Epithelial cell of proximal tubule (primary cell): Measurements from ENCODE around the gene LIN28A. TPM values are rescaled to one million over a fixed set of nuclear protein-coding genes. Genes with fewer than 3 reads are reported as not detected.

ENCODE experiments used
- DNase-seq: peaks from one replicate; pipeline ENCODE4 v3.0.0-alpha.2; 2011; ENCODE audit warnings: low read depth
- H3K4me3 ChIP-seq: 2 replicates; pipeline ENCODE4 v1.5.1; 2011; ENCODE audit warnings: low read depth, mild to moderate bottlenecking, low read length
- CTCF ChIP-seq: conservative IDR thresholded peaks from 2 replicates; pipeline ENCODE4 v1.5.1; 2012; ENCODE audit warnings: low read depth, mild to moderate bottlenecking, low read length
- total RNA-seq: library from RNA; depleted of rRNA; stranded (reverse); fragments of >200 nt; gene quantifications from 2 replicates; pipeline ENCODE4 v1.2.3, GENCODE V29; 2015

Gene LIN28A
- total RNA-seq, 1 donor from 2014 or later: not detected

DNA sequence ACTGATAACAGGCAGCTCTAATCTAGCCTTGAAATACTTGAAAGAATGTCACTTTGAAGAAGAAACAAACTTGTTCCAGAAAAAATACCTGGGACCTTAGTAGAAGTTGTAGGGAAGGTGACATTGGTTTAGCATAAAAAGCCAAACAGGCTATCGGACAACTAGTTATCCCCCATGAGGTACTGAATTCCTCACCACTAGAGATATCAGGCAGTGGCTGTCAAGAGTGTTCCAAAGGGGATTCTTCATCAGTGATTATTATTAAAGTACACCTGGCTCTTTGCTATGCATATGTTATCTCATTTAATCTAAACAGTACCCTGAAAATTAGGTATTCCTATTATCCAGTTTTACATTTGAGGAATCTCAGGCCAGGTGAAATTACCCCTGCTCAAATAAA is 48.5 kb downstream of the LIN28A start:
- TF ChIP-seq CTCF: no peak
- no peak for DNase-seq
- H3K4me3 ChIP-seq: no peak overlapping the region

- no peak overlapping the region for H3K4me3 ChIP-seq
- DNase-seq: no peak
- TF ChIP-seq CTCF: no peak
These were observed 49.0 kb downstream of the LIN28A start for GRCh38 chr1:26459573-26460031.

DNA sequence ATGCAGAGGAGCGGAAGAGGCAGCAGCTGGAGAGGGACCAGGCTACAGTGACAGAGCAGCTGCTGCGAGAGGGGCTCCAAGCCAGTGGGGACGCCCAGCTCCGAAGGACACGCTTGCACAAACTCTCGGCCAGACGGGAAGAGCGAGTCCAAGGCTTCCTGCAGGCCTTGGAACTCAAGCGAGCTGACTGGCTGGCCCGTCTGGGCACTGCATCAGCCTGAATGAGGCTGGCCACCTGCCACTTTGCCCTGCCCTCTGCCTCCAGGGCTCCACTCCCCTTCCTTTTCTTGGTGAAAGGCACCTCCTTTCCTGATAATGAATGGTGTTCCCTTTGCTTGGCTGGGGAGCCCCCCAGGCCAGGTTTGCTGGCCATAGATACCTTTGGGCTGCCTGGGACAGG is 58.3 kb downstream of the LIN28A start:
- H3K4me3 ChIP-seq: no peak overlapping the region
- no peak for TF ChIP-seq CTCF
- no peak for DNase-seq

- no peak for DNase-seq
- TF ChIP-seq CTCF: no peak
- H3K4me3 ChIP-seq: no peak overlapping the region
These were observed 58.9 kb downstream of the LIN28A start for GRCh38 chr1:26469558-26469957.

- peak overlapping the region; percentile 73 for H3K4me3 ChIP-seq
- TF ChIP-seq CTCF: no peak
- DNase-seq: no peak
These were observed 60.4 kb downstream of the LIN28A start for GRCh38 chr1:26470878-26471497.

DNA sequence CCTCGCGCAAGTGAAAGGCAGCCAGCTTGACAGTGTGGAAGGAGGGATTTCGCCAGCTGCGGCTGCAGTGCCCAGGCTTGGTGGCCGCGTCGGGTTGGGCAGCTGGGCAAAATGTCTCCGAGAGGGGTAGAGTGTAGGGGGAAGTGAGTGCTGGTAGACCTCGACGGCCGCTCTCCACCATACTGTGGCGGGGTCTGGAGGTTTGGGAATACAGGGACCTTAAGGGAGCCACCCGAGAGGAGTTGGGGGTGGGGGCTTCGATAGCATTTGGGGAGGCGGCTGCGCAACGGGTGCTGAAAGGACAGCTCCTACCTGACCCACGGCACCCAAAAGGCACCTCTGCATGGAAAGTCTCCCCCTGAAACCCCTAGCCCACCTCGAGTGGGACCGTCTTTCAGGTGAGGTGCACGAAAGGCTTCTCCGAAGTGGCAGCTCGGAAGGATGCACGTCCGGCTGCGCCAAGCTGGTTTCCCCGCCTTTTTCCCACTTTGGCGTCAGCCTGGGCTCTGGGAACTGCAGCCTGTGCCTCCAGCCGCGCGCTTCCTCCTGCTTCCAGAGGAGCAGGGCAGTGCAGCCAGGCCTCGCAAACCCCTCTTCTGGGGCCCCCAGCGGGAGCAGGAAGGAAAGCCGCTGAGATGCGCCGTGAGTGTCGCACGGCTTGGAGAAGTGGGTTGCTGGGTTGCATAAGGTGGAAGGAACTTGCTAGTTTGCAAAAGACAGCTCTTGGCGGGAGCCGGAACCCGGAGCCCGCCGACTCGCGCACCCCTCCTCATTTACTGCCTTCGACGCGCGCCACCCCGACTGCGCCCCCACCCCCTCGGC is 61.1 kb downstream of the LIN28A start:
- peak overlapping the region; percentile 73 for H3K4me3 ChIP-seq
- no peak for TF ChIP-seq CTCF
- no peak for DNase-seq

DNA sequence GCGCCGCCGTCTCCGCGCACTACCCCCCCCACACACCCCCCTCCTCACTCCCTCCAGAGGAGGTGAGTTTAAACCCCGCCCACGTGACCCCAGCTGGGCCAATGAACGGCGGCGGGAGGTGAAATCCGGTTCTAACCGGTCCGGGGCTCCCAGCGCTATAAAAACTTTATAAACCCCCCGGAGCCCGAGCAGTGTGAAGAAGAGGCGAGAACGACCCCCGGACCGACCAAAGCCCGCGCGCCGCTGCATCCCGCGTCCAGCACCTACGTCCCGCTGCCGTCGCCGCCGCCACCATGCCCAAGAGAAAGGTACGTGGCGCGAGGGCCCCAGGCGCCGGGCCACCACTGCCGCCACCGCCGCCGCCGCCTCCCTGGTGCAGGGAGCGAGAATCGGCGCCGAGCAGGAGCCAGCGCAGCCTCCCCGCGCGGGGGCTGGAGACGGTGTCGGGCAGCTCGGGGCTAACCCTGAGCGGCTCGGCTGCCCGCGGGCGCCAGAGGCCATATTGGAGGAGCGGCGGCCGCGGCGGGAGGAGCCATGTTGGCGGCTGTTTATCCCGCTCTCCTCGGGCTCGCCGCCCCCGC is 61.8 kb downstream of the LIN28A start, which contains the start of gene HMGN2:
Gene HMGN2 (plus strand): TSS at position 121 of the 581 bp plus-strand sequence. CDS start 173 bp downstream, at position 294.
- DNase-seq: no peak
- no peak for TF ChIP-seq CTCF
- peak within 1 kb of the TSS; percentile 73 for H3K4me3 ChIP-seq
